A549 treated with DMSO at 1 μM for 4 hours (cell line): ENCODE data around the gene IL1RN. TPM values are rescaled to one million over a fixed set of nuclear protein-coding genes. Genes with fewer than 3 reads are reported as not detected.

Experiments used
- total RNA-seq: library from RNA; stranded (reverse); fragments of 200-300 nt; extraction: Qiagen RNA extraction; gene quantifications from 5 replicates; pipeline ENCODE4 v1.2.3, GENCODE V29; 2022; ENCODE audit warnings: low read depth

The IL1RN gene
- 0.29 to 0.43 TPM (median 0.34 TPM) in 5 replicates for total RNA-seq

GRCh38 chr2:113126845-113127645, at the start of gene IL1RN:
IL1RN (plus strand) TSS chr2:113127598; CDS start chr2:113127625, 27 bp downstream.

GRCh38 chr2:113173542-113174375, 46.4 kb downstream of the IL1RN start, which contains the start of gene PSD4:
PSD4 (plus strand) TSS chr2:113173971; CDS start chr2:113182457, 8,486 bp downstream.

Other genes with a start within 250 kb of the IL1RN start
- gene IL37, start 216.4 kb upstream of the IL1RN start, total RNA-seq = not detected in 5 replicates
- gene IL36G, start 149.6 kb upstream of the IL1RN start, total RNA-seq = not detected in 5 replicates
- gene IL36A, start 122.1 kb upstream of the IL1RN start, total RNA-seq = not detected in 5 replicates
- 0.15 to 0.25 TPM (median 0.24 TPM) in 3 of 5 replicates, not detected in the others for gene IL36B, start 74.7 kb upstream of the IL1RN start, total RNA-seq
- 0.06 to 0.14 TPM (median 0.07 TPM) in 5 replicates for gene IL36RN, start 68.4 kb upstream of the IL1RN start, total RNA-seq
- gene IL1F10, start 59.6 kb upstream of the IL1RN start, total RNA-seq = not detected in 5 replicates
- gene PSD4, start 46.4 kb downstream of the IL1RN start, total RNA-seq = 9.1 to 11.2 TPM (median 10.6 TPM) in 5 replicates
- 0.55 to 1.5 TPM (median 0.63 TPM) in 5 replicates for gene PAX8, start 151.3 kb downstream of the IL1RN start, total RNA-seq